ENCODE data around the gene PSMA5. TPM values are rescaled to one million over a fixed set of nuclear protein-coding genes. Genes with fewer than 3 reads are reported as not detected.

The PSMA5 gene
- total RNA-seq, 1 experiment from 2014 or later: 162 TPM

GRCh38 chr1:109369167-109369746 lies 57.0 kb downstream of the PSMA5 start:
- no peak for DNase-seq (ENCODE audit: low read depth)

- DNase-seq (ENCODE audit: low read depth): no peak
Observed at GRCh38 chr1:109368464-109368863, 57.8 kb downstream of the PSMA5 start.

DNA sequence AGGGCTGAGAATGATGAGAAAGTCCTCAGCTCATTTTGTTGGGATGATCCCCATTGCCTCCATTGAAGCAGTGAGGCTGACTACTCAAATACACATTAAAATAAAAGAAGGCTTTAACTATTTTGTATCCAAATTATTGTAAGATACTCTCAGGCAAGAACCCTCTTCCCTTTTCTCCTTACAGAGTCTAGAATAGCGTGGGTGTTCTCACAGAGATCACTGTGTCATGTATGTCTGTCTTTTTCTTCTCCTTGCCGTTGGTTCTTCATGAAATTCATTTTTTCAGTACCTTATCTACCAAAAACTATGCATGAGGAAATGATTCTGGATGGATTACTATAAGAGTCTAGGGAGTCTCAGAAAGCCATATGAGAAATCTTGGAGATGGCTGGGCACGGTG lies 58.6 kb downstream of the PSMA5 start:
- no peak for DNase-seq (ENCODE audit: low read depth)

GRCh38 chr1:109365642-109366204 lies 60.5 kb downstream of the PSMA5 start:
- DNase-seq (ENCODE audit: low read depth): no peak

GRCh38 chr1:109361649-109362048 lies 64.6 kb downstream of the PSMA5 start:
- peak; percentile 76 for DNase-seq (ENCODE audit: low read depth)

- no peak for DNase-seq (ENCODE audit: low read depth)
Observed at GRCh38 chr1:109361069-109361468, 65.2 kb downstream of the PSMA5 start.

DNA sequence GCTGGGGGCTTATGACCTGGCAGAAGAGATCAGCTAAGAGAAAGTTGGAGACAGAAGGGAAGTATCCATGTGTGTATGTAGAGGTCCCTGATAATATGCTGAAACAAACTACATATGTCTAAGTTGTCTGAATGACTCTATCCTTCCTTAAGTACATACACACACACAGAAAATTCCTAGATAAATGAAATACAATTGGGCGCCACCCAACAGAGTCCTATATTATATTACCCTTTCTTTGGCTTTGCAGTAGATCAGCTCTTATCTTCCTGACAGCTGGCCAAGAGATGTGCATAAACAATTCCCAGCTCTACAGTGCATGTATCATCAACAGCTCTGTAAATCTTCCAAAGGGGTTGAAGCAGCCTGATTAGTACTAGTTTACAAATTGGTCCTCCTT lies 68.6 kb downstream of the PSMA5 start:
- no peak for DNase-seq (ENCODE audit: low read depth)

DNA sequence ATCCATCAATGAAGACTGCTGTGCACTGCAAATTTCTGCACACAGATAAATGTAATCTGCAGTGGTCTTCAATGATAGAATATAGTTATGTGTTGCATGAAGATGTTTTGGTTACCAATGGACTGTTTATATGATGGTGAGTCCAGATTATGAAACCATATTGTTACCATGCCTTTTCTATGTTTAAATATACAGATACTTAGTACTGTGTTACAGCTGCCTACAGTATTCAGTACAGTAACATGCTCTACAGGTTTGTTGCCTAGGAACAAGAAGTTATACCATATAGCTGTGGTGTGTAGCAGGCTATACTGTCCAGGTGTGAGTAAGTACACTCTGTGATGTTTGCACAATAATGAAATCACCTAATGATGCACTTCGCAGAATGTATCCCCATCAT lies 69.3 kb downstream of the PSMA5 start:
- no peak for DNase-seq (ENCODE audit: low read depth)

DNA sequence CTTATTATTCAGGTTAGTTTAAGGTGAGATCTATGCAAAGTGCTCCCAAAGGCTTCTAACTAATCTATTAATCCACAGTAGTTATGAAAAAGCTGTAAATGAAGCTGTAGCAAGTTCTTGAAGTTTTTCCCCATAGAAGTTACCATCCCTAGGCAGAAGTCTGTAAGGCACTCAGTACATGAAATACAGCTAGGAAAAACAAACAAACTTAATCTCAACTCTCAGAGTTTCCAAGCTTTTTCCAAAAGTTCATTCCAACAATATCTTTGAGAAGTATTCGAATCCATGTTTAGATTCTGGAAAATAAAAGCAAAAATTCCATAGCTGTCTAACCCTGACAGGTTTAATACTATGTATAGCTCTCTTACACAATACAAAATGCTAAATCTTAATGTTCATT lies 69.7 kb downstream of the PSMA5 start:
- no peak for DNase-seq (ENCODE audit: low read depth)

GRCh38 chr1:109354929-109355328 lies 71.3 kb downstream of the PSMA5 start:
- no peak for DNase-seq (ENCODE audit: low read depth)

DNA sequence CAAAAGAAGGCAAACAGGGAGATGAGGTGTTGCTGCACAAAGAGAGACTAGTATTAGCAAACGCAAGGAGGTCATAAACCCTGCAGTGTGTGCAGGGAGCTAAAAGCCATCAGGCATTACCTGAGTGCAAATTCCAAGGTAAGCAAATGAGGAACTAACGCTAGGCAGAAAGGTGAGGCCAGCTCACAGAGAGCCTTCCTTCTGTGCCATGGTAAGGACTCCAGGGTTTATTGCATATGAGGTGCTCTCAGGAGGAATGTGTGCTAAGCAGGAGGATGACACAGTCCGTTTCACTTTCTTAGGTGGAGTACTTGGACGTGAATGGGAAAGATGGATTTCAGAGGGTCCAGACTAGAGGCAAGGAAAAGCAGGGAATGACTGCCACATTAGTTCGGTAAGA lies 74.8 kb downstream of the PSMA5 start:
- DNase-seq (ENCODE audit: low read depth): no peak

DNA sequence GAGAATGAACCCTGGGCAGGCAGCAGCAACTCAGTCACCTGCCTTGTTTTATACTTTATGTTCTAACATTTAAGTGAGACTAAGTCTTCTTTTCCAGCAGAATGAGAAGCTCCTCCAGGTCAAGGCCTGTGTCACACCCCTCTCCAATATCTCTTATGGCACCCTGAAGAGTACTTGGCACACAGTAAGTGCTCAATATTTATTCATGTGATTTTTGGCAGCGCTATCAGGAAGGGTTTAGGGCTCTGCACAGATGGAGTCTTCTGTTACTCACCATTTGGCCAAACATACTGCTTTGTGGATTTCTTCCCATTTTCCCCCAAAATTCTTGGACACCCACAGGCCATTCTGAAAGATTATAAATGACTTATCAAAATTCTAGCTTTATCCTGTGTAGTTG lies 75.6 kb downstream of the PSMA5 start:
- DNase-seq (ENCODE audit: low read depth): no peak

DNA sequence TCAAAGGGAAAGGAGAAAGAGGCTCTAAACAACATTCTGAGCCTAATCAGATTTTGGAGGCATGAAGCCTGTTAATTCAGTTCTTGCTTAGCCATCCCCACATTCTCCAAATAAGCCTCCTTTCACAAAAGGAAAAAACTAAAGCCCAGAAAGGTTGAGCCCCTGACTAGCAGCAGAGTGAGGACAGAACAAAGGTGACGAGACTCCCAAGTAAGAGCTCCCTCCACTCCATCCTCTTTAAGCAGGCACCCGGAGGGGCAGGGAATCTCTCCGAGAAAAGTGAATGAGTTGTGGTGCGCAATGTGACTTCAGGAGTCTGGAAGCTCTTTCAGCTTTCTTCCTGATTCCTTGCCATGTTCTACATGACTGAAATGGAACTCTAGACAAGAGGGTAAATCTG lies 76.1 kb downstream of the PSMA5 start:
- DNase-seq (ENCODE audit: low read depth): no peak

Other genes starting within 250 kb of the PSMA5 start
- gene SARS1, start 212.5 kb downstream of the PSMA5 start, total RNA-seq (2014; rRNA removed; shearing (Covaris generic)): 110 and 149 TPM in 2 replicates
- 3.7 and 6.9 TPM in 2 replicates for gene CELSR2, start 176.9 kb downstream of the PSMA5 start, total RNA-seq (2014; rRNA removed; shearing (Covaris generic))
- gene PSRC1, start 143.3 kb downstream of the PSMA5 start, total RNA-seq (2014; rRNA removed; shearing (Covaris generic)): 68.3 and 83.5 TPM in 2 replicates
- gene MYBPHL, start 119.4 kb downstream of the PSMA5 start, total RNA-seq (2014; rRNA removed; shearing (Covaris generic)): not detected in 2 replicates
- 22.0 and 28.3 TPM in 2 replicates for gene SORT1, start 28.5 kb downstream of the PSMA5 start, total RNA-seq (2014; rRNA removed; shearing (Covaris generic))
- 0.05 TPM in 1 of 2 replicates, not detected in the other for gene SYPL2, start 40.1 kb upstream of the PSMA5 start, total RNA-seq (2014; rRNA removed; shearing (Covaris generic))
- 2.4 and 5.0 TPM in 2 replicates for gene ATXN7L2, start 57.5 kb upstream of the PSMA5 start, total RNA-seq (2014; rRNA removed; shearing (Covaris generic))
- 6.6 and 8.0 TPM in 2 replicates for gene CYB561D1, start 67.6 kb upstream of the PSMA5 start, total RNA-seq (2014; rRNA removed; shearing (Covaris generic))
- 1.1 and 2.4 TPM in 2 replicates for gene AMIGO1, start 83.3 kb upstream of the PSMA5 start, total RNA-seq (2014; rRNA removed; shearing (Covaris generic))
- gene GPR61, start 113.4 kb upstream of the PSMA5 start, total RNA-seq (2014; rRNA removed; shearing (Covaris generic)): not detected in 2 replicates
- gene GNAI3, start 122.2 kb upstream of the PSMA5 start, total RNA-seq (2014; rRNA removed; shearing (Covaris generic)): 11.1 and 14.8 TPM in 2 replicates
- gene GNAT2, start 193.2 kb upstream of the PSMA5 start, total RNA-seq (2014; rRNA removed; shearing (Covaris generic)): 0.12 TPM in 1 of 2 replicates, not detected in the other
- gene AMPD2, start 193.4 kb upstream of the PSMA5 start, total RNA-seq (2014; rRNA removed; shearing (Covaris generic)): 86.0 and 106 TPM in 2 replicates
- 23.8 and 37.4 TPM in 2 replicates for gene GSTM4, start 229.7 kb upstream of the PSMA5 start, total RNA-seq (2014; rRNA removed; shearing (Covaris generic))
- gene GSTM2, start 241.6 kb upstream of the PSMA5 start, total RNA-seq (2014; rRNA removed; shearing (Covaris generic)): 10.7 and 17.4 TPM in 2 replicates